Prostate gland (tissue), 2 donors: ENCODE data around the gene DNAJC1.

Experiments used
- CTCF ChIP-seq, 4 experiments: fragments of 200-600 bp in 2 of 4; fragments of 450-650 bp in 2 of 4; sonication (generic) in 2 of 4; IDR thresholded peaks; 1 replicate in 3 of 4; 2 replicates in 1 of 4; pipeline ENCODE4 v1.5.1; 2016 to 2019; ENCODE audit warnings: antibody characterized with exemption in 4 of 4, mild to moderate bottlenecking in 2 of 4, moderate library complexity in 2 of 4
- POLR2A ChIP-seq: fragments of 450-650 bp; IDR thresholded peaks from one replicate; pipeline ENCODE4 v1.6.1; 2016; ENCODE audit warnings: antibody characterized with exemption, mild to moderate bottlenecking
- POLR2AphosphoS5 ChIP-seq: sonication (generic); formaldehyde crosslinking; IDR thresholded peaks from one replicate; pipeline ENCODE4 v1.6.1; 2017; ENCODE audit warnings: antibody characterized with exemption

- no peak for TF ChIP-seq POLR2A
- no peak for TF ChIP-seq CTCF (IDR thresholded peaks at IDR 0.05)
- TF ChIP-seq POLR2AphosphoS5 = no peak
Observed at GRCh38 chr10:21791276-21791675, 212.3 kb downstream of the DNAJC1 start.
